CD4-positive, alpha-beta T cell treated with Interleukin-21 for 1 hour (primary cell): ENCODE data around the gene TNFAIP8L1.
"Not testable (repeated sequence)": the region's sequence is repeated elsewhere in the genome, so short reads cannot be mapped to it uniquely, and the experiment has no call there.

Experiments
- DNase-seq: peaks from one replicate; pipeline ENCODE4 v3.0.0-alpha.2; 2020

Gene TNFAIP8L1

GRCh38 chr19:4638828-4639530 is at the start of gene TNFAIP8L1:
TSS of gene TNFAIP8L1 (plus strand) at chr19:4639516. CDS start at chr19:4651870, 12,354 bp downstream.
- peak; percentile 99 for DNase-seq

DNA sequence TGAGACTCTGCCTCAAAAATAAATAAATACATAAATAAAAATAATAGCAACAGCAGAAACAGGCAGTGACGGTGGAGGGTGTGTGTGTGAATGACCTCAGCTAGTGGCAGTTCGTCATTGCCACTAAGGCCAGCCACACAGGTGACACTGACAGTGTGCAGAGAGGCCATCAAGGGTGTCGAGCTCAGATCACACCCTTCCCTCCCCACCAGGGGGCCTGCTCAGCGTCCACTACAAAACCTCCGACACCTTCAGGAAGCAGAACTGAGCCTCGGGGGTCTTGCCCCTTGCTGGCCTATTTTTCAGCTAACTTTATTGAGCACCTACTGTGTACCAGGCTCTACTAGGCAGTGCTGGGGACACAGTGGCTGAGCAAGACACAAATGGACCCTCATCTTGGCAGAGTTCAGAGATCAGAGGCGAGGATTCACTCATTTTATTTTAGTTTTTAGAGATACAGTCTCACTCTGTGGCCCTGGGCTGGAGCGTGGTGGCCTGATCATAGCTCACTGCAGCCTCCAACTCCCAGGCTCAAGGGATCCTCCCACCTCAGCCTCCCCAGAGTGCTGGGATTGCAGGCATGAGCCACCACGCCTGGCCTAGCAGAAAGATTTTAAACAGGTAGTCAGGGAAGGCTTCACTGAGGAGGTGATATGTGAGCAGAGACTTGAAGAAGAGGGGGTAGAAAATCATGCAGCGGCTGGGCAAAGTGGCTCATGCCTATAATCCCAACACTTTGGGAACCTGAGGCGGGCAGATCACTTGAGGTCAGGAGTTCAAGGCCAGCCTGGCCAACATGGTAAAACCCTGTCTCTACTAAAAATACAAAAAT is 49.5 kb upstream of the TNFAIP8L1 start:
- DNase-seq: peak; percentile 11

GRCh38 chr19:4590559-4590958 is 48.8 kb upstream of the TNFAIP8L1 start:
- DNase-seq: no peak

DNA sequence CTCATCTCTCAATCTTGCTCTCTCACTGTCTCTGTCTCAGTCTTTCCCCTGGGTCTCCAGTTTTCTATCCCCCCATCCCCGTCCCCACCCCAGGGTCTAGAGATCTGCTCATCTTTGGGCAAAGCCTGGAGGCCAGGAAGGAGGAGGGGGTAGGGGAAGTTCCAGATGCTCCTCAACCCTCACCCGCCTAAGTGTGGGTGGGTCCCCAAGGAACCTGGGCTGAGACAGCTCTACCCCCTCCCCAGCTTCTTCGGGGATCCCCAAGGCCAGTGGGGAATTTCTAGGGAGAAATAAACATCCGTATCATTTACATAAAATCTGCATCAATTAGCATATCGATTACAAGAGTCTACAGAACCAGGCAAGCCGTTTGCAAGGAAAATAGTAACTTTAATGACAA is 48.0 kb upstream of the TNFAIP8L1 start:
- no peak for DNase-seq

GRCh38 chr19:4592445-4592844 is 46.9 kb upstream of the TNFAIP8L1 start:
- no peak for DNase-seq

DNA sequence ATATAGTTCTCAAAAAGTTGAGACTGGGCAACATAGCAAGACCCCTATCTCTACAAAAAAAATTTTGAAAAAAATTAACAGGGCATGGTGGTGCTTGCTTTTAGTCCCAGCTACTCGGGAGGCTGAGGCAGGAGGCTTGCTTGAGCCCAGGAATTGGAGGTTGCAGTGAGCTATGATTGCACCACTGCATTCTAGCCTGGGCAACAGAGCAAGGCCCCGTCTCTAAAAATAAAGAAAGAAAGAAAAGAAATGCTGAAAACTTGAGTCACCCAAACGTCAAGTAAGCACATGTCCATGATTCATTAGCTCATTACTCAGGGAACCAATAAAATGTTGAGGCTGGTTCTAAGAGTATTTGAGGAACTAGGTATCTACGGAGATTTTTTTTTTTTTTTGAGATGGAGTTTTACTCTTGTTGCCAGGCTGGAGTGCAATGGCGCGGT is 45.9 kb upstream of the TNFAIP8L1 start:
- DNase-seq: no peak

- DNase-seq: no peak
Observed at GRCh38 chr19:4594201-4594600, 45.1 kb upstream of the TNFAIP8L1 start.

DNA sequence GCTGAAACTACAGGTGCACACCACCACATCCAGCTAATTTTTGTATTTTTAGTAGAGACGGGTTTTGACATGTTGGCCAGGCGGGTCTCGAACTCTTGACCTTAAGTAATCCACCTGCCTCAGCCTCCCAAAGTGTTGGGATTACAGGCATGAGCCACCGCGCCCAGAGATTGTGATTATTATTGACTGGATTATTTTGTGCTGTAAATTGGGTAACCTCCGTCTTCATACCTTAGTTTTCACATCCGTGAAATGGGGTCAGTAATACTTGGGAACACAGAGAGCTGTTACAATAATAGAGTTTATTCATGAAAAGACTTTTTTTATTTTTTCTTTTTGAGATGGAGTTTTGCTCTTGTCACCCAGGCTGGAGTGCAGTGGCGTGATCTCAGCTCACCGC is 44.2 kb upstream of the TNFAIP8L1 start:
- DNase-seq: not testable (repeated sequence)

- no peak for DNase-seq
Observed at GRCh38 chr19:4596033-4596904, 43.0 kb upstream of the TNFAIP8L1 start.

DNA sequence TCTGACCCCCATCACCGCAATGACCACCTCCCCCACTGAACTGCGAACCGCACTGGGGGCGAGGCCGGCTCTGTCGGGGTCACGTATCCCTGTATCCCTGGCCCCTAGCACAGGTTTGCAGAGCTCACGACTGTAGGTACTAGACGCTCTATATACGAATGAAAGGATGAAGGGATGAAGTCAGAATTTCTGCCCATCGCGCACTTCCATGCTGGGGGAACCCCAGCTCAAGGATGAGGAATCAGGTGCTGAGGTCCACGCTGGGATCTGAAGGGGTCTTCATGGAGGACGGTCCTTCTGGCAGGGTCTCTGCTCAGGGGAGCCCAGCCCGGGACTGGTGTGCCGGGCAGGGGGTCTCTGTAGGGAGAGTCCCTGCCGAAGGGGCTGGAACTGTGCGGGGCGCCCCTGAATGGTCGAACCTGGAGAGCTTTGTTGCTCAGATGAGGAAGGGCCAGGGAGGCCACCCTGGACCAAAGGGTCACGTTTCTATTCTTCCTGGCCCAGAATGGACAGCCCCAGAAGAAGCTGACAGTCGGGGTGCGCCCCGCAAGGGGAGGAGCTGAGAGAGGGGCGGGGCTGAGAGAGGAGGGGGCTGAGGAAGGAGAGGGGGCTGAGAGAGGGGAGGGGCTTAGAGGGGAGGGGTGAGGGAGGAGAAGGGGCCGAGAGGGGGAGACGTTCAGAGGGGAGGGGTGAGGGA is 41.9 kb upstream of the TNFAIP8L1 start:
- peak; percentile 40 for DNase-seq

- peak; percentile 50 for DNase-seq
Observed at GRCh38 chr19:4597975-4598671, 41.2 kb upstream of the TNFAIP8L1 start.

GRCh38 chr19:4598712-4599111 is 40.6 kb upstream of the TNFAIP8L1 start:
- DNase-seq: no peak

DNA sequence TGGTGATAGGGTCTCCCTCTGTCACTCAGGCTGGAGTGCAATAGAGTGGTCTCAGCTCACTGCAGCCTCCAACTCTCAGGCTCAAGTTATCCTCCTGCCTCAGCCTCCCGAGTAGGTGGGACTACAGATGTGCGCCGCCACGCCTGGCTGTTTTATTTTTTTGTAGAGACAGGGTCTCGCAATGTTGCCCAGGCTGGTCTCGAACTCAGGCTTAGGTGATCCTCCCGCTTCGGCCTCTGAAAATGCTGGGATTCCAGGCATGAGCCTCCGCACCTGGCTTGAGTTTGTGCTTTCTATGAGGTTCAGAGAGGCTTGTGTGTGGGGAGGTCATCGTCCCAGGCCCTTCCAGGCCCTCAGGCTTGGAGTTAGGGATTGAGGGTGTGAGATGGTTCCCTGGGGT is 39.2 kb upstream of the TNFAIP8L1 start:
- no peak for DNase-seq

DNA sequence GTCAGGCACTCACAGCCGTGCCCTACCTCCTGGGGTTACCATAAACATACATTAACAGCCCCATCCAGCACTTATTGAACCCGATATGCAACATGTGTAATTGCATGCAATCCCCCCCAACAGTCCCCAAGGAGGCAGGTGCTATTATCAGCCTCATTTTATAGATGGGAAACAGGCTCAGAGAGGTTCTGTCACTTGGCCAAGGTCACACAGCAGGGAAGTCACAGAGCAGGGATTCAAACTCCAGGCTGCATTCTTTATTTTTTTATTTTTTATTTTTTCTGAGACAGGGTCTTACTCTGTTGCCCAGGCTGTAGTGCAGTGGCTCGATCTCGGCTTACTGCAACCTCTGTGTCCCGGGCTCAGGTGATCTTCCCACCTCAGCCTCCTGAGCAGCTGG is 38.4 kb upstream of the TNFAIP8L1 start:
- no peak for DNase-seq

GRCh38 chr19:4602173-4602788 is 37.0 kb upstream of the TNFAIP8L1 start:
- DNase-seq: no peak

DNA sequence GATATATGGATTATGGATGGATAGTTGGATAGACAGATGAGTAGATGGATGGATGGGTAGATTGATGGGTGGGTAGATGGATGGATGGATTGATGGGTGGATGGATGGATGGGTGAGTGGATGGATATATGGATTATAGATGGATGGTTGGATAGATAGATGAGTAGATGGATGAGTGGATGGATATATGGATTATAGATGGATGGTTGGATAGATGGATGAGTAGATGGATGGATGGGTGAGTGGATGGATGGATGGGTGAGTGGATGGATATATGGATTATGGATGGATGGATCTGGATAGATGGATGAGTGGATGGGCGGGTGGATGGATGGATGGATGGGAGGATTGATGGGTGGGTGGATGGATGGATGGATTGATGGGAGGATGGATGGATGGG is 36.4 kb upstream of the TNFAIP8L1 start:
- no peak for DNase-seq

GRCh38 chr19:4604912-4605311 is 34.4 kb upstream of the TNFAIP8L1 start:
- DNase-seq: no peak

- no peak for DNase-seq
Observed at GRCh38 chr19:4606181-4606580, 33.1 kb upstream of the TNFAIP8L1 start.

- DNase-seq: no peak
Observed at GRCh38 chr19:4606921-4607678, 32.2 kb upstream of the TNFAIP8L1 start.

DNA sequence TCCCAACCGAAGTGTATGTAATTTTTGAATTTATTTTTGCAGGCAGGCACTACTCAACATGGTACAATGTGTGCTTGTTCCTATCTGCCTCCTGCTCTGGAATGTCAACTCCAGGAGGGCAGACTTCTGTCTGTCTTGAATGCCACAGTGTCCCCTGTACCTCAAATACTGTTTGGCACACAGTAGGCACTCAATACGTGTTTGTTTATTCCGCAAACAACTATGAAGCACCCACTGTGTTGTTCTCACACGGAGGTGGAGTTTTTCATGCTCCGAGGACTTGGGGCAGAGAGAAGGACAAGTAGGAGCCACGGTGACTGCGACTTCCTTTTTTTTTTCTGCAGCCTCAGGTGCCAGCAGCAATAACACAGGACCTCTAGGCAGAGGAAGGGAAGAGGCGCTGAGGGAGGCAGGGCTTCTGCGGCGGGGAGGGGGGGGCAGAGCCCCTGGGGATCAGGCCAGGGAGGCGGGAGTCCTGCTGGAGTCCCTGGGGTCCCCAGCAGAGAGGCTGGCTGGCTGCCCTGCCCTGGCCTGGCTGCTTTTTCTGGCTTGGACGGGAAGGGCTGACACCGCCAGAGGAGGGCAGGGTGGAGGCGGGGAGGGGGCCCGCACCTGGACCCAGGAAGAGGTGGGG is 29.3 kb upstream of the TNFAIP8L1 start:
- DNase-seq: no peak
